Endothelial cell of umbilical vein (primary cell): ENCODE results near the gene COPZ2. TPM values are rescaled to one million over a fixed set of nuclear protein-coding genes. Genes with fewer than 3 reads are reported as not detected.

ENCODE experiments used
- Bru-seq: library from RNA; stranded (reverse); fragments of 400-500 nt; gene quantifications from one replicate; lab custom pipeline; 2021; lab: Mats Ljungman, UMichigan
- BruChase-seq, 2 experiments: library from RNA; stranded (reverse); fragments of 400-500 nt; gene quantifications; one replicate each; lab custom pipeline; 2021; lab: Mats Ljungman, UMichigan
- BruUV-seq: library from RNA; stranded (reverse); fragments of 400-500 nt; replicated peaks from 2 replicates; lab custom pipeline; 2021; lab: Mats Ljungman, UMichigan
- CTCF ChIA-PET: fragments of 300-600, 350-600 bp; sonication (Branson Sonifier 250); formaldehyde crosslinking; loops from one replicate; lab custom pipeline; 2021; ENCODE audit warnings: antibody characterized with exemption, inconsistent platforms; lab: Charles Lee
- POLR2A ChIA-PET: fragments of 300-600, 350-600 bp; sonication (Branson Sonifier 250); formaldehyde crosslinking; loops from one replicate; lab custom pipeline; 2021; ENCODE audit warnings: antibody characterized with exemption, inconsistent platforms; lab: Charles Lee
- DNase-seq: peaks from one replicate; pipeline ENCODE4 v3.0.0-alpha.2; 2011; ENCODE audit warnings: low read depth, low spot score
- FAIRE-seq: peaks from 2 replicates; lab custom pipeline; 2011; peaks lifted over from hg19 to GRCh38; lab: Jason Lieb, UNC
- H2AFZ ChIP-seq: 2 replicates; pipeline ENCODE4 v1.6.0; 2012; ENCODE audit warnings: low read depth, low read length, control low read depth, inconsistent platforms
- H3K27ac ChIP-seq: 2 replicates; pipeline ENCODE4 v1.5.1; 2011; ENCODE audit warnings: low read depth, mild to moderate bottlenecking, control low read depth, low read length, moderate library complexity; ENCODE audit not compliant: insufficient read depth
- H3K27me3 ChIP-seq, 2 experiments: 2 replicates each; pipeline versions ENCODE4 v1.6.0 to v1.6.1; 2011; ENCODE audit warnings: low read length in 2 of 2, mixed read lengths in 1 of 2; ENCODE audit not compliant: control insufficient read depth in 2 of 2, insufficient read depth in 2 of 2
- H3K36me3 ChIP-seq, 2 experiments: 2 replicates in 1 of 2; 3 replicates in 1 of 2; pipeline ENCODE4 v1.5.1; 2011; ENCODE audit warnings: low read length in 2 of 2, mild to moderate bottlenecking in 1 of 2, moderate library complexity in 1 of 2; ENCODE audit not compliant: control insufficient read depth in 2 of 2, insufficient read depth in 2 of 2; ENCODE audit errors: extremely low read depth in 1 of 2
- H3K4me1 ChIP-seq: 3 replicates; pipeline ENCODE4 v1.5.1; 2011; ENCODE audit warnings: mild to moderate bottlenecking, low read length; ENCODE audit not compliant: control insufficient read depth, insufficient read depth; ENCODE audit errors: extremely low read depth
- H3K4me2 ChIP-seq: 2 replicates; pipeline ENCODE4 v1.6.1; 2011; ENCODE audit warnings: low read length, control low read depth, mixed read lengths; ENCODE audit not compliant: insufficient read depth
- H3K4me3 ChIP-seq, 3 experiments: fragments of 200-600 bp in 1 of 3; sonication (generic), shearing (Covaris generic) in 1 of 3; replicated peaks in 1 of 3; 2 replicates each; pipeline ENCODE4 v1.5.1; 2011 to 2016; ENCODE audit warnings: control low read depth in 3 of 3, low read length in 3 of 3, mild to moderate bottlenecking in 2 of 3, inconsistent platforms in 1 of 3, low read depth in 1 of 3, moderate library complexity in 1 of 3; ENCODE audit not compliant: insufficient read depth in 1 of 3
- H3K79me2 ChIP-seq: 2 replicates; pipeline ENCODE4 v1.6.0; 2012; ENCODE audit warnings: low read length, inconsistent platforms; ENCODE audit not compliant: control insufficient read depth, insufficient read depth
- H3K9ac ChIP-seq: replicated peaks from 2 replicates; pipeline ENCODE3; 2011; ENCODE audit warnings: low read length, control low read depth; ENCODE audit not compliant: insufficient read depth; ENCODE audit errors: extremely low read depth
- H3K9me1 ChIP-seq: replicated peaks from 3 replicates; pipeline ENCODE4 v1.6.0; 2011; ENCODE audit warnings: mild to moderate bottlenecking, low read length; ENCODE audit not compliant: control insufficient read depth, insufficient read depth; ENCODE audit errors: extremely low read depth
- H3K9me3 ChIP-seq: replicated peaks from 2 replicates; pipeline ENCODE4 v1.5.1; 2012; ENCODE audit warnings: low read length, inconsistent platforms; ENCODE audit not compliant: control insufficient read depth, insufficient read depth
- H4K20me1 ChIP-seq: replicated peaks from 2 replicates; pipeline ENCODE3; 2011; ENCODE audit warnings: mild to moderate bottlenecking, low read length; ENCODE audit not compliant: control insufficient read depth, insufficient read depth; ENCODE audit errors: extremely low read depth
- CTCF ChIP-seq, 2 donors: IDR thresholded peaks; 1 replicate in 1 of 2; 2 replicates in 1 of 2; pipeline ENCODE4 v1.5.1; 2011; ENCODE audit warnings: low read length in 2 of 2, mild to moderate bottlenecking in 2 of 2, moderate library complexity in 2 of 2, control low read depth in 1 of 2, inconsistent platforms in 1 of 2, low read depth in 1 of 2; ENCODE audit not compliant: insufficient read depth in 1 of 2; ENCODE audit errors: extremely low read depth in 1 of 2
- EZH2 ChIP-seq: IDR thresholded peaks from 2 replicates; pipeline ENCODE4 v1.6.1; 2012; ENCODE audit warnings: borderline replicate concordance, low read depth, mild to moderate bottlenecking, moderate library complexity, low read length, inconsistent platforms; ENCODE audit not compliant: severe bottlenecking
- MYC ChIP-seq: IDR thresholded peaks from one replicate; pipeline ENCODE4 v1.6.1; 2011; ENCODE audit warnings: mild to moderate bottlenecking, low read depth, low read length
- dilution Hi-C: fragments of 300-500 bp; cut with MboI; formaldehyde crosslinking; loops from one replicate; pipeline ENCODE4 v1.15.0; 2019; ENCODE audit warnings: low sequenced_read_pairs; ENCODE audit not compliant: extremely low pct_ligation_motif_present
- intact Hi-C: fragments of 100-400 bp; cut with micrococcal nuclease; formaldehyde crosslinking; loops from one replicate; pipeline ENCODE4 v1.10.0; 2022
- long read RNA-seq: library from polyadenylated mRNA; stranded (forward); transcript quantifications from one replicate; pipeline ENCODE4 v2.0.0, GENCODE V29; 2021
- polyA minus RNA-seq, 3 experiments: library from RNA; depleted of rRNA, polyadenylated mRNA; stranded (reverse); fragments of >200 nt; gene quantifications; 1 replicate in 1 of 3; 2 replicates in 2 of 3; pipeline ENCODE4 v1.2.3, GENCODE V29; 2011
- polyA plus RNA-seq, 4 experiments: library from polyadenylated mRNA; depleted of rRNA in 3 of 4; stranded (reverse) in 3 of 4; unstranded in 1 of 4; fragments of >200 nt; gene quantifications; 2 replicates each; pipeline versions ENCODE4 v1.2.1 to v1.2.3, GENCODE V29; 2011 to 2012; ENCODE audit warnings: missing spikeins in 1 of 4
- total RNA-seq: library from RNA; stranded (reverse); gene quantifications from 2 replicates; pipeline ENCODE4 v1.2.3, GENCODE V29; 2021

The COPZ2 gene, protein sequence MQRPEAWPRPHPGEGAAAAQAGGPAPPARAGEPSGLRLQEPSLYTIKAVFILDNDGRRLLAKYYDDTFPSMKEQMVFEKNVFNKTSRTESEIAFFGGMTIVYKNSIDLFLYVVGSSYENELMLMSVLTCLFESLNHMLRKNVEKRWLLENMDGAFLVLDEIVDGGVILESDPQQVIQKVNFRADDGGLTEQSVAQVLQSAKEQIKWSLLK
- 12.5 and 16.3 TPM in 2 replicates for total RNA-seq
- 13.4 and 28.1 TPM in 2 replicates for polyA plus RNA-seq
- 14.9 and 16.6 TPM in 2 replicates for polyA plus RNA-seq (2011; cell fraction: cytosol; rRNA removed)
- 11.5 and 11.9 TPM in 2 replicates for polyA plus RNA-seq (2011; cell fraction: nucleus; rRNA removed)
- 31.6 and 51.5 TPM in 2 replicates for polyA plus RNA-seq (2012)
- 15.0 and 17.1 TPM in 2 replicates for polyA minus RNA-seq
- polyA minus RNA-seq (2011; cell fraction: cytosol; rRNA and poly(A)+ RNA removed) = not detected
- polyA minus RNA-seq (2011; cell fraction: nucleus; rRNA and poly(A)+ RNA removed) = 3.7 and 3.8 TPM in 2 replicates
- Bru-seq, nascent RNA = percentile 36 among the genes with signal in this experiment
- percentile 23 among the genes with signal in this experiment for BruChase-seq, experiment 1, labeled RNA remaining after a 6-hour chase
- percentile 25 among the genes with signal in this experiment for BruChase-seq, experiment 2, labeled RNA remaining after a 2-hour chase
- long read RNA-seq, transcript COPZ2-210 (9 exons, 895 nt) = major isoform, 36 of 63 reads
- long read RNA-seq, partial matches to known transcripts = 5 of 63 reads
- long read RNA-seq, other reads (novel, unspliced or antisense) = 22 of 63 reads

DNA sequence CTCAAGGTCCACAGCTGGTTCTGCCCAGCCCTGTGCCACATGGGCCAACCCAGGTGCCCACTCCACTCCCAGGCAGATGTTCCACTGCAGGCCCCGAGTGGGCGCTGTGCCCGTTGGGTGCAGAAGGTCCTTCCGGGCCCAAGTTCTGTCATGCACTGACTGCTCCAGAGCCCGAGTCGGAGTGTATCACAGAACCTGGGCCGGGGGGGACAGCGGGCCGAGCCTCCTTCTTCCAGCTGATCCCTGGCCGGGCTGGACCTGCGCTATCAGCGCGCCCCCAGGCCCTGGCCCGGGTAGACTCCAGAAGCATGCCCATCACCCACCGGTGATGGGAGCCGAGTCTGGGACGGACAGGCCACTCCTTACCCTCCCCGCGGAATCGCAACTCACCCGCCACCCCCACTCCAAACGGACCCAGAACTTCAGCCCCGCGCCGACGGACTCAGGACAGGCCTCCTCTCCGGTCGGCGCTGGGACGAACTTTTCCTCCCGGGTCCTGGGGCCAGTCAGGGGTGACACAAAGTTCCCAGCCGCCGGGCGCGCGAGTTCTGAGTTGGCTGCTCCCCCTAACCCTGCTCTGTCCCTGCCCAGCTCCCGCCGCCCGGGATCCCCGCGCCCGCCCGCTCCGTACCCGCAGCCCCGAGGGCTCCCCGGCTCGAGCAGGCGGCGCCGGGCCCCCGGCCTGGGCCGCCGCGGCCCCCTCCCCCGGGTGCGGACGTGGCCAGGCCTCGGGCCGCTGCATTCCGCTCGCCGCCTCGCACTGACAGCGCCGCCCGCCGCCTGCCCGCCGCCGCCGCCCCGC lies at the start of gene COPZ2:
COPZ2 (minus strand) TSS at position 762 of the 802 bp plus-strand sequence; CDS start at position 742, 20 bp downstream.
- CTCF ChIA-PET = interaction anchor here (0.5 to 3.0 kb wide), 12 partner anchors 9 to 49 kb away, joined by 3 to 34 read pairs (median 4); no protein-coding TSS in a partner anchor

More for the DNA sequence above, at the start of gene COPZ2:
- DNase-seq (peak; percentile 51), FAIRE-seq (peak; percentile 57)
- POLR2A ChIA-PET = interaction anchor here (1.7 kb wide), 1 partner anchor 11 kb away, joined by 4 read pairs; the partner anchor contains the start of gene NFE2L1
- H3K4me3 ChIP-seq = peak within 1 kb of the TSS; percentile 52 to 60 (median 57)
- H3K27me3 ChIP-seq = no peaks in the 10 kb centered on the region
- no peaks in the 10 kb centered on the region for H3K79me2 ChIP-seq
- no peaks in the 10 kb centered on the region for H3K9me1 ChIP-seq
- peak; percentile 48 to 72 for TF ChIP-seq CTCF (IDR thresholded peaks at IDR 0.05; ENCODE audit: extremely low read depth in 1 of 2, insufficient read depth in 1 of 2, low read depth in 1 of 2, low read length in 2 of 2)
- no peak for TF ChIP-seq MYC
- no peak for TF ChIP-seq EZH2
- intact Hi-C loops = loop anchor here (1.0 kb wide), 1 partner anchor 13 kb away; no protein-coding TSS in a partner anchor
- no peaks in the 10 kb centered on the region for H3K9me3 ChIP-seq
- peak within 1 kb of the TSS; percentile 75 for H3K9ac ChIP-seq
- H4K20me1 ChIP-seq = no peaks in the 10 kb centered on the region
- H3K36me3 ChIP-seq = no peaks in the 10 kb centered on the region
- peaks cover 7% of the 10 kb centered on the region for H3K4me1 ChIP-seq
- H3K27ac ChIP-seq = peak within 1 kb of the TSS; percentile 4
- H2AFZ ChIP-seq = peak within 1 kb of the TSS; percentile 98
- BruUV-seq = no TSS peak
- dilution Hi-C loops = no loop called here
- peak within 1 kb of the TSS; percentile 82 for H3K4me2 ChIP-seq
